WERI-Rb-1 (cell line): Measurements from ENCODE around the gene PLXNA4.

Experiments
- DNase-seq: peaks from one replicate; pipeline ENCODE4 v3.0.0-alpha.2; 2020
- H3K27ac ChIP-seq: fragments of 250-450 bp; sonication (Bioruptor Pico); 2 replicates; pipeline ENCODE4 v1.5.1; 2020; ENCODE audit warnings: mild to moderate bottlenecking, moderate library complexity
- H3K27me3 ChIP-seq: fragments of 250-450 bp; sonication (Bioruptor Pico); 2 replicates; pipeline ENCODE4 v1.5.1; 2021; ENCODE audit warnings: mild to moderate bottlenecking, low read depth, moderate library complexity; ENCODE audit not compliant: insufficient read depth, severe bottlenecking
- H3K36me3 ChIP-seq: fragments of 250-450 bp; sonication (Bioruptor Pico); 2 replicates; pipeline ENCODE4 v1.5.1; 2020; ENCODE audit warnings: mild to moderate bottlenecking, moderate library complexity
- H3K4me3 ChIP-seq: 2 replicates; pipeline ENCODE4 v1.5.1; 2011; ENCODE audit warnings: low read depth, mild to moderate bottlenecking, control low read depth, low read length
- H3K9me3 ChIP-seq: fragments of 250-450 bp; sonication (Bioruptor Pico); 2 replicates; pipeline ENCODE4 v1.5.1; 2021; ENCODE audit warnings: mild to moderate bottlenecking, moderate library complexity; ENCODE audit not compliant: severe bottlenecking
- TF ChIP-seq, protein P1 (sequence below): IDR thresholded peaks from 2 replicates; pipeline ENCODE4 v1.5.1; 2011; ENCODE audit warnings: low read depth, mild to moderate bottlenecking, control low read depth, inconsistent platforms, low read length

The PLXNA4 gene

GRCh38 chr7:132328047-132328620 lies 248.1 kb downstream of the PLXNA4 start:
- TF ChIP-seq, protein P1, sequence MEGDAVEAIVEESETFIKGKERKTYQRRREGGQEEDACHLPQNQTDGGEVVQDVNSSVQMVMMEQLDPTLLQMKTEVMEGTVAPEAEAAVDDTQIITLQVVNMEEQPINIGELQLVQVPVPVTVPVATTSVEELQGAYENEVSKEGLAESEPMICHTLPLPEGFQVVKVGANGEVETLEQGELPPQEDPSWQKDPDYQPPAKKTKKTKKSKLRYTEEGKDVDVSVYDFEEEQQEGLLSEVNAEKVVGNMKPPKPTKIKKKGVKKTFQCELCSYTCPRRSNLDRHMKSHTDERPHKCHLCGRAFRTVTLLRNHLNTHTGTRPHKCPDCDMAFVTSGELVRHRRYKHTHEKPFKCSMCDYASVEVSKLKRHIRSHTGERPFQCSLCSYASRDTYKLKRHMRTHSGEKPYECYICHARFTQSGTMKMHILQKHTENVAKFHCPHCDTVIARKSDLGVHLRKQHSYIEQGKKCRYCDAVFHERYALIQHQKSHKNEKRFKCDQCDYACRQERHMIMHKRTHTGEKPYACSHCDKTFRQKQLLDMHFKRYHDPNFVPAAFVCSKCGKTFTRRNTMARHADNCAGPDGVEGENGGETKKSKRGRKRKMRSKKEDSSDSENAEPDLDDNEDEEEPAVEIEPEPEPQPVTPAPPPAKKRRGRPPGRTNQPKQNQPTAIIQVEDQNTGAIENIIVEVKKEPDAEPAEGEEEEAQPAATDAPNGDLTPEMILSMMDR: no peak
- Histone ChIP-seq H3K4me3 (no peak overlapping the region), H3K27me3 (no peaks in the 10 kb centered on the region)

DNA sequence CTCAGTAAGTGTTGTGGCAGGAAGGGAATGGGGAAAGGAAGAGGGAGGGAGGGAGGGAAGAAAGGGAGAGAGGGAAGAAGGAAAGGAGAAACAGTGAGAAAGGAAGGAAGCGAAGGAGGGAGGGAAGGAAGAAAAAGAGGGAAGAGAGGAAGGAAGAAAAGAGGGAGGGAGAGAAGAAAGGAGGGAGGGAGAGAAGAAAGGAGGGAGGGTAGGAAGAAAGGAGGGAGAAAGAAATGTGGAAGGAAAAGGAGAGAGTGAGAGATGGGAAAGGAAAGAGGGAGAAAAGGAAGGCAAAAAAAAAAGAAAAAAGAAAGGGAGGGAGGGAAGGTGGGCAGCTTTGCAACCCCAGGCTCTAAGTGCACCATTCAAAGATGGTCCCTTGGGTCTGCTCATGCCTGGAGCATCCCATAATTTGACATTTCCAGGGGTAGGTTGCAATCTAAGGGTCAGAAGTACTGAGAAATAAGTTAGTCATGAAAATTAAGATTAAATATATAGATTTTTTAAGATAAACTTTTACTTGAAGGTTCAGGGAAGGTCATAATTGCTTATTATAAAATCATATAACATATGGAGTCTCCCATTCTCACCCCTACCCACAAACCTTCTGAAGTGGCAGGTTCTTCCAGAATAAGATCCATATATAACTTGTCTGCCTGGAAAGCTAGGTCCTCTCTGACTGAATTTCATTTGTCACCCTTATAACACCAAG lies 249.2 kb downstream of the PLXNA4 start:
- H3K36me3 ChIP-seq: no peaks in the 10 kb centered on the region
- no peak for DNase-seq
- H3K9me3 ChIP-seq: no peaks in the 10 kb centered on the region
- H3K4me3 ChIP-seq: no peak overlapping the region
- H3K27ac ChIP-seq: no peak overlapping the region
- H3K27me3 ChIP-seq: no peaks in the 10 kb centered on the region
- TF ChIP-seq, protein P1: no peak

More at GRCh38 chr7:132328047-132328620, 248.1 kb downstream of the PLXNA4 start:
- Histone ChIP-seq H3K36me3 (no peaks in the 10 kb centered on the region), H3K27ac (no peak overlapping the region), H3K9me3 (no peaks in the 10 kb centered on the region)
- DNase-seq: no peak

- TF ChIP-seq, protein P1: no peak
- no peak overlapping the region for H3K4me3 ChIP-seq
- DNase-seq: no peak
- no peaks in the 10 kb centered on the region for H3K9me3 ChIP-seq
- no peak overlapping the region for H3K27ac ChIP-seq
- no peaks in the 10 kb centered on the region for H3K36me3 ChIP-seq
- H3K27me3 ChIP-seq: no peaks in the 10 kb centered on the region
Observed at GRCh38 chr7:132322970-132323369, 253.3 kb downstream of the PLXNA4 start.

DNA sequence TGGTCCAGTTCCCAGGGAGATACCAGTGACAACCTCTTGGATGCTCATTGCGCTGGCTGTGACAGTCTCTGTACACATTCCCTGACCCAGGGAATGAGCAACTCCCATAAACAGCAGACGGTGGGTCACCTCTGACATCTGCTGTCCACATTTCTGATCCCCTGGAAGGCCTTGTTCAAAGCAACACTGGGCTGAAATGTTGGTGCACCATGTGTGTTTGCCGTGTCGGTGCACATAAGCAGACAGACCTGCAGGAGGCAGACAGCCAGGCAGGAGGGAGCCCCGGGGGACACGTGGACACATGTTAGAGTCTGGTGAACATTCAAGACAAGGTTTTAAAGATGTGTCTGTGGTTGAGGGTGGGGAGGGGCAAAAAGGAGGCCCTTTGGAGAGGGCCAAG lies 254.9 kb downstream of the PLXNA4 start:
- TF ChIP-seq, protein P1: peak; percentile 62
- Histone ChIP-seq H3K36me3 (no peaks in the 10 kb centered on the region), H3K9me3 (no peaks in the 10 kb centered on the region), H3K27ac (no peak overlapping the region), H3K4me3 (no peak overlapping the region), H3K27me3 (no peaks in the 10 kb centered on the region)
- peak; percentile 66 for DNase-seq

DNA sequence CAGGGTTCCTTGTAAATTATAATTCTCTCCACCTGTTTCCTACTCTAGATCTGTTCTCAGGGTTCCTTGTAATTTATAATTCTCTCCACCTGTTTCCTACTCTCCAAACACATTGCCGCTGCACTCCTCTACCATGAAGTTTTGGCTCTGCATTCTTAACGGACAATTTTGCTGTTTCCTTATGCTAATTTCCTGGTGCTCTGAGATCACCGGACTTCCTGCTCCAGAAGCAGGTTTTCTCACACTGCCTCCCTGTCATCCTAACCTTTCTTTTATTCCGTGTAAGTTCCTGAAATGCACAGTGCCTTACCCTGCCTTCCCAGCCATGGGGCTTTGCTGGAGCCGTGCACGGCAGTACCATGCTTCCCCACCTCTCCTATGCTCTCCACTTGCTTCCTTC lies 256.8 kb downstream of the PLXNA4 start:
- H3K27ac ChIP-seq: no peak overlapping the region
- H3K27me3 ChIP-seq: no peaks in the 10 kb centered on the region
- TF ChIP-seq, protein P1: no peak
- no peak overlapping the region for H3K4me3 ChIP-seq
- no peak for DNase-seq
- no peaks in the 10 kb centered on the region for H3K36me3 ChIP-seq
- H3K9me3 ChIP-seq: no peaks in the 10 kb centered on the region
